G401.6 (cell line): ENCODE data around the gene CEP120.
"Not testable (repeated sequence)": the region's sequence is repeated elsewhere in the genome, so short reads cannot be mapped to it uniquely, and the experiment has no call there.

Experiments
- FAIRE-seq: peaks from 2 replicates; lab custom pipeline; 2012; peaks lifted over from hg19 to GRCh38; lab: Jason Lieb, UNC

The CEP120 gene

DNA sequence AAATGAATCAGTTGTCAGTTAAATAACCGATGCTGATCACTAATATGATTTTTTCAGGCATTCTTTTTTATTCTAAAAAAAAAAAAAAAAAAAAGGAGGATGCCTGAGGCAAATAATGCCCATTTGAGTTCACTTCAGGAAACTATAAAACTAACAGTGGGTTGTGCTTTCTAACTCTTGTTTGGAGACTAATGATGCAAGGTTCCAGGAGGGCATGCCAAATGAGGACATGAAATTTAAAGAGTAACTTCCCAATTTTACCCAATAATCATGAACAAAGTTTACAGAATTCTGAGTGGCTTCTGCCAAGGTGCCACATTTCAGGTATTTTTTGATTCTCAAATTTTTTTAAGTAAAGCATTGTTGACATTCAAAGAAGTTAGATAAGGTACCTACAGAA, 41.0 kb downstream of the CEP120 start:
- FAIRE-seq = no peak

DNA sequence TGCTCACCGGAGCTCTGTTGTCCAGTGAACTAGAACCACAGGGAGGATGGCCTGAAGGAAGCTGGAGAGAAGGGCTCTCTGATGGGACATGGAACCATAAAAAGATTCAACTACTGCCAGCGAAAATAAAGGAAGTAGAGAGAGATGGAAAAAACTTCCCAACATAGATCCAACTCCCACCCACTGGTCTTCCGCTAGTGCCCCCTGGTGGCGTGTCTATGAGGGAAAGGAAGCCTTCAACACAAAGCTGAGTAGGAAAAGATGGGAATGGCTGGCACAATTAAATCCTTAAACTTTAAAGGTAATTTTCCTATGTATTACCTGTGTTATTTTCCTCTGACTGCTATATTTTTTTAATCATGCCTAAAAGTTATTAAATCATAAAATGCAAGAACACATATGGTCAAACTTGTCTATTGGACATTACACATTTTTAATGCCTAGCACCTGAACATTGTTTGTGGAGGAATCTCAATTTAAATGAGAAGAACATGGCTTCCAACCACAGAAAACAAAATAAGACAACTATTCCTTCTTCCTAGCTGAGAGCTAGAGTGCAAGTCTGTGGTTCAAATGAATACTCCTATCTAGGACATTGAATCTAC, 51.5 kb downstream of the CEP120 start:
- no peak for FAIRE-seq

DNA sequence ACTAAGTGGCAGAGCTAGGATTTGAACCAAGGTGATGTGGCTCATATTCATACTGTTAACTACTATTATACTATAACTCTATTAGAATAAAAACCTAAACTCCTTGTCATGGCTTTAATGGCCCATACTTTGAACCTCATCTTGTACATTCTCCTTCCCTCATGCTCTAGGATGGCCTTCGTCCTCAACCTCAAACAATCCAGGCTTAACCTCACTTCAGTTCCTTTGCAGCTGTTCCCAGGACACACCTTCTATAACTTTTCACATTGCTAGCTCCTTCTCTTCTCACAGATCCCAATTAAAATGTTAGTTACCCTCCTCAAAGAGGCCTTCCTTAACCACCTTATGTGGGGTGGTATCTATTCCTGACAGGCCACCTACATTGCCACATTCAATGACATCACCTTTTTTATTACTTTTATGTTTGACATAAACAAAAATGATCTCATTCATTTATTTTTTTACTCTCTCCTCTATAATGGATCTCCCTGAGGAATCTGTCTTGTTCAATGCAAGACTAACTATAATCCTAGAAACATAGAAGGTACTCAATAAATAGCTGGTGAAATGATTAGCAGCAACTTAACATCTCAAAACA, 53.7 kb downstream of the CEP120 start:
- no peak for FAIRE-seq

DNA sequence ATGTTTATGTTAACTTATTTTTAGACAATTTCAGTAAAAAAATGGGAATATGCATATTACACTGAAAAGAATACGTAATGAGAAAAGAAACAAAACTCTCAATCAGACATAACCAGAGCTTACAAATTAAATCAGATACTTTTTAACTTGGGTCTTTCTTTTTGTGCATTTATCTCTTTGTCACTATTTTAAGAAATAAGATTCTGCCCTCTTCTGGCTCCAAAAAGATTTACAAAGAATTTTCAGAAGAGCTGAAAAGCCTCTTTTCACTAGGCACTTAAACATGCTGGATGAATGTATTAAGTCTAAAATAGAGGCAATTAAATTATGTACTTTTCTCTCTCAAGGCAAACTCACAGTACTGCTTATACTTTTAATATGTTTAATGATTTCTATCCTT, 55.5 kb downstream of the CEP120 start:
- peak; percentile 85 for FAIRE-seq

- FAIRE-seq = no peak
Measured at GRCh38 chr5:123365156-123365555, 58.0 kb downstream of the CEP120 start.

DNA sequence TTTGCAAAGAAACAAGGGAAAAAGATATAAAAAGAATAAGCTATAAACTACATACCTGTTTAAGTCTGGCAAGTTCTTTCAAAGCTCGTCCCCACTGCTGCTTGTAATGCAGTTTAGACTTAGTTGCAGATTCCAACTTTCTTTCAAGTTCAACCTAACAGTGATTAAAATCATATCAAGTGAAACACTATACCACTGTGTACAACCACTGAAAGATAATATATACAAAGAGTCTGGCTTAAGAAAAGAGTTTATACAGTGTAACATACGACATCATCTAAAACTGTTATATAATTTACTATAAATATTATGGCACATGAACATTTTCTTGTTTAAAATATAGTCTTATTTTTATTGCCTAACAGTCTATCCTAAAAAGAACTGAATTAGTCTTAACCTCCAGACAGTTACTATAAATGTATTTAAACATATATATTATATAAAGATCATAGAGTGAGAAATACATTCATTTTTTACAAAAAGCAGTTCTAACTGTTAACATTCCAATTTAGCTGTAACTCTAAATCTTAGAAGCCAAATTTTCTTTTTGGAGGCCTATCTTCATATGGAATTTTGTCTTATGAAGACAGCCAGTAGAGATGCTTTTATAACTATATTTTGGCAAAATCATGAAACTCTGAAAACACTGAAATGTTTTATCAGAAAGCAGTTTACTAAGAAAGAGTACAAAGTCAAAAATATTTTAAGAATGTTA, 58.6 kb downstream of the CEP120 start:
- FAIRE-seq = no peak

DNA sequence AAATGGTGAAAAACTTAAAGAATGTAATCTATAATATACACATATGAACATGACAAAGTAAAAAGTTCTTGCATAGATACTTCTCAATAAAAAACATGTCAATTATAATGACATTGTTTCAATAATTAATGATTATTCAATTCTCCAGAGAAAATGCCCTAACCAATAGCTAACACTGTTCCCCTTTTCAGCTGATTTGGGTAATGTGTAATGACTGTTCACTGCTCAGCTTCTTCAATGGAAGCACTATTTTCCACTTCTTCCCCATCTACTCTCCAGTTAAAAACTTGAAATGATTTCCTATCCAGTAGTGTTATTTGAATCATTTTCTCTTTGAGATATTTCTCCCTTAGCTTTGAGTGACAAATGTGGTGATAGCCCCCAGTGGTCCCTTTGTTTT, 62.3 kb downstream of the CEP120 start:
- no peak for FAIRE-seq

GRCh38 chr5:123360201-123360571, 63.0 kb downstream of the CEP120 start:
- FAIRE-seq = no peak

GRCh38 chr5:123359454-123360200, 63.6 kb downstream of the CEP120 start:
- no peak for FAIRE-seq

GRCh38 chr5:123358751-123359150, 64.5 kb downstream of the CEP120 start:
- FAIRE-seq = no peak

DNA sequence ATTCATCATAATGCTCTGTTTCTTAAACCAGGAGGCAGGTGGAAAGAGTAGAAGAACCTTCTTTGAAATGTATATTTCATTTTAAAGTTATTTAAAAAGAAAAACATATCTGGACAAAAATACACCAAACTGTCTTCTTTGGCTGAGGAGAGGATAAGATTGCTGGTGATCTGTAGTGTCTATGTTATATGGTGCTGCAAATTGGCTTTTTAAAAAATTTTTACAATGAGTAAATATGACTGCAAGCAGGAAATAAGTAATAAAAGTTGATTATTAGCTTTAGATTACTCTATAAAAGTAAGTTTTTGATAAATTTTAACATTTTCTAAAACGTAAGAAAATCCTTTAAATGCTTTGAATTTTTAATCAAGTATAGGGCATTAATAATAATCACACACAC, 64.9 kb downstream of the CEP120 start:
- no peak for FAIRE-seq

- no peak for FAIRE-seq
Measured at GRCh38 chr5:123351820-123352219, 71.4 kb downstream of the CEP120 start.

GRCh38 chr5:123351240-123351639, 72.0 kb downstream of the CEP120 start:
- FAIRE-seq = no peak

DNA sequence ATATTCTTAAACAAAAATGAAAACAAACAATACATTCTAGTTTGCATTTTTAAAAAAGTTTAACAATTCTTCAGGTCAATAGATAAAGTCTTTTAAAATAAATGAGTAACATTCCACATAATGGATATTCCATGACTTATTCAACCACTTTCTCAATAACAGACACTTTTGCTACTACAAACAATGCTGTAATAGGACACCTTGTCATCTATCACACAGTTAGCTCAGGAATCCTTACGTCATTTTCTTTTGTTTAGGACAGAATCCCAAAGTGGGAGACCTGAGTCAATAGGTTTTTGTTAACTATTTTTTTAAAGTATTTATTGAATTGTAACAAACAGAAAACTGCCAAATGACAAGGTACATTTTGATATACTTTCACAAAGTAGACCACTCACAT, 72.5 kb downstream of the CEP120 start:
- no peak for FAIRE-seq

DNA sequence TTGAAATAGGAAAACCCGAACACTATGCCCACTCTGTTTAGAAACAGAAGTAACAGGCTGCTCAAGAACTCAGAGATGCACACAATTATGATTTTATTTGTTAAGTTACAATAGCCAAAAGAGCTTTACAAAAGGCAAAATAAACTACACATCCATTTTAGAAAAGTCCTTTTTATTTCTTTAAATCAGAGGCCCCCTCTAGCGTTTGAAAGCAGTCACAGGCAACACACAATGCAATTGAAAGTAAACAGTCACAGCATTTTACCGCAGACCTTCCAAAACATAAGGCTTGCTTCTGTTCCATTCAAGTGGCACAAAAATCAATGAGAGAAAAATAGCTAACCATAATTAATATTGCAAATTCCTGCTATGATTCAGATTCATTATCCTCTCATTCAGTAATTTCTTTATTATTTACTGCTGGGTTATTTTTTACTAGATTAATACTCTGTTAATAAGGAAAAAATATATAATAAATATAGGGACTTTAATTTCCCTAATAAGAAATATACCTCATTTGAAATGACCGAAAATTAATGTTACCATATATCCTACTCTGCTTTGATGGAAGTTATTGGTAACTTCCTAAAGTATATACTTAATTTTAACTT, 78.3 kb downstream of the CEP120 start:
- FAIRE-seq = peak; percentile 92

DNA sequence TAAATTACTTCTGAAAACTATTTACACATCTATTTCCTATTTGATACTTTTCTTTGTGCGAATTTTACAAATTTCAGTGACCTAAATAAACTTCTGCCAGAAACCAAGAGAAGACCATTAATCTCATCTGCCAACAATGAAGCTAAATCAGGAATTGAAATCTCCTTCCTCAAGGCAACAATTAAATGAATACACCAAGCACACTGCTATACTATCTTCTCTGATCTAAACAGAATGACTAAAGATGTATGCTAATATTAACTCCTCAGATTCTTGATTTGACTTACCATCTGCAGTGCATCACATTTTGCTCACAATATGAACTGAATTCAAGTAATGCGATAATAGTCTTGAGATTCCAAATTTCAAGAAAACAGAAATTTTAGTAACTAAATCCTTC, 82.3 kb downstream of the CEP120 start:
- no peak for FAIRE-seq

DNA sequence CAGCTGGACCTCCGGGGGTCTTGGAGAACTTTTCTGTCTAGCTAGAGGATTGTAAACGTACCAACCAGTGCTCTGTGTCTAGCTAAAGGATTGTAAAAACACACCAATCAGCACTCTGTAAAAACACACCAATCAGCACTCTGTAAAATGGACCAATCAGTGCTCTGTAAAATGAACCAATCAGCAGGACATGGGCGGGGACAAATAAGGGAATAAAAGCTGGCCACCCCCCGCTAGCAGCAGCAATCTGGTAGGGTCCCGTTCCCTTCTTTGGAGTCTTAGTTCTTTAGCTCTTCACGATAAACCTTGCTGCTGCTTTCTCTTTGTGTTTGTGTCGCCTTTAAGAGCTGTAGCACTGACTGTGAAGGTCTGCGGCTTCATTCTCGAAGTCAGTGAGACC, 114.8 kb downstream of the CEP120 start:
- FAIRE-seq = not testable (repeated sequence)

GRCh38 chr5:123305751-123306150, 117.5 kb downstream of the CEP120 start:
- no peak for FAIRE-seq

DNA sequence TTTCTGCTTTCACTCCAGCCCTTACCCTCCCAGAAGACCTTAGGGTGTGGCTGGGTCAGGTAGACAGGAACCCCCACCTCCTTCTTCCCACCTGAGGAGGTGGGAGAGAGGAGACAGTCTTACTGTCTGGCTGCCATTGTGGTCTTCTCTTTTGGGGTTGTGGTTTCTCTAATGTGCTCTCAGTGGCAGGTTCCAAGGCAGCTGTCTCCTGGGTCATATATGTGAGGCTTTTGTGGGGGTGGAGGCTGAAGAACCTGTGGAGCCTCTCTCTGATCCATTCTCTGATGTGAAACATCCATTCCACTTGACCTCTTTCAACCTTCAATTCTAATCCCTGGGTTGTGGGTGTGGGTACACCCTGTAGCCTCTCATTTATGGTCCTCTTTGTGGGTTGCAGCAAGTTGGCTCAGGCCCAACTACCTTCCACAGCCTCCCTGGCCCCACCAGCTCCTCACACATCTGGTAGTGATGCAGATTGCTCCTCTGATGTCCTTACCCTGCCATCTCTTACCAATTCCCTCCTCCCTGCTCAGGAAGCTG, 118.4 kb downstream of the CEP120 start:
- FAIRE-seq = no peak

GRCh38 chr5:123303802-123304201, 119.4 kb downstream of the CEP120 start:
- FAIRE-seq = no peak

DNA sequence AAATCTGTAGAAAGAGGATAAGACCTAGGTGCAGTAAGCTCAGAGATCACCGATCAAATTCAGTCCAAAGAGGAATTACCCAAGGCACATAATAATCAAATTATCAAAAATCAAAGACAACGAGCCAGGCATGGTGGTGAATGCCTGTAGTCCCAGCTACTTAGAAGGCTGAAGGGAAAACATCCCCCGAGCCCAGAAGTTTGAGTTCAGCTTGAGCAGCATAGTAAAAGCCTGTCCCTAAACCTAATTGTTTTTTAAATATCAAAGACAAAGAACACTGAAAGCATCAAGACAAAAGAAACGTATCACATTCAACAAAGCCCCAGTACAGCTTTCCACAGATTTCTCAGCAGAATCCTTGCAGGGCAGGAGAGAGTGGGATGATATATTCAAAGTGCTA, 122.9 kb downstream of the CEP120 start:
- no peak for FAIRE-seq

GRCh38 chr5:123299136-123299535, 124.1 kb downstream of the CEP120 start:
- no peak for FAIRE-seq
